ENCODE results near the gene VIPR2. TPM values are rescaled to one million over a fixed set of nuclear protein-coding genes. Genes with fewer than 3 reads are reported as not detected.
"Not testable (repeated sequence)": the region's sequence is repeated elsewhere in the genome, so short reads cannot be mapped to it uniquely, and the experiment has no call there.

The VIPR2 gene
- total and polyA plus RNA-seq, 10 donors: 0.41 to 1.4 (median 0.64) TPM

DNA sequence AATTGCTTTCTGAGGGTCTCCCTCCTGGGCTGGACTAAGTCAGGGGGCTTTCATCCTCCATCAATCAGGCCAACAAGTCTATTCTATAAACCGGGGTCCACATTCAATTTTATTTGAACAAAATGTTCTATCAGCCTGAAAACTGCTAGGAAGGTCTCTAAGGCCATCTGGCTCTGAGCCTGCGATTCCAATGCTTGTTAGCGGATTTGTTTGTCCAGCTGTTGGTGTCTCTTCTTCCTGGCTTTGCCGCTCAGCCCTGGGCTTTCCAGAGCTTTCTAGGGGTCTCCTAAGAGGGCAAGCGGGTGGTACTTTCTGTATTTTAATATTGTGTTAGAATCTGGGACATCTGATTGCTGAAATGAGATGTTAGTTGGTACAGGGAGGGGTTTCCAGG lies 136.7 kb downstream of the VIPR2 start:
- H3K36me3 ChIP-seq: no peaks in the 10 kb centered on the region
- no peak overlapping the region for H3K27ac ChIP-seq
- H3K4me1 ChIP-seq: peaks cover 0 to 7% (median 0%) of the 10 kb centered on the region in 6 donors
- no peak overlapping the region for H3K4me3 ChIP-seq
- no peaks in the 10 kb centered on the region for H3K27me3 ChIP-seq (replicated peaks in 1 of 7)
- no peaks in the 10 kb centered on the region for H3K9me3 ChIP-seq
- DNase-seq: no peak
- TF ChIP-seq POLR2AphosphoS5 (IDR thresholded peaks at IDR 0.05) (no peak), POLR2A (IDR thresholded peaks at IDR 0.05) (no peak)
- TF ChIP-seq, protein P1, sequence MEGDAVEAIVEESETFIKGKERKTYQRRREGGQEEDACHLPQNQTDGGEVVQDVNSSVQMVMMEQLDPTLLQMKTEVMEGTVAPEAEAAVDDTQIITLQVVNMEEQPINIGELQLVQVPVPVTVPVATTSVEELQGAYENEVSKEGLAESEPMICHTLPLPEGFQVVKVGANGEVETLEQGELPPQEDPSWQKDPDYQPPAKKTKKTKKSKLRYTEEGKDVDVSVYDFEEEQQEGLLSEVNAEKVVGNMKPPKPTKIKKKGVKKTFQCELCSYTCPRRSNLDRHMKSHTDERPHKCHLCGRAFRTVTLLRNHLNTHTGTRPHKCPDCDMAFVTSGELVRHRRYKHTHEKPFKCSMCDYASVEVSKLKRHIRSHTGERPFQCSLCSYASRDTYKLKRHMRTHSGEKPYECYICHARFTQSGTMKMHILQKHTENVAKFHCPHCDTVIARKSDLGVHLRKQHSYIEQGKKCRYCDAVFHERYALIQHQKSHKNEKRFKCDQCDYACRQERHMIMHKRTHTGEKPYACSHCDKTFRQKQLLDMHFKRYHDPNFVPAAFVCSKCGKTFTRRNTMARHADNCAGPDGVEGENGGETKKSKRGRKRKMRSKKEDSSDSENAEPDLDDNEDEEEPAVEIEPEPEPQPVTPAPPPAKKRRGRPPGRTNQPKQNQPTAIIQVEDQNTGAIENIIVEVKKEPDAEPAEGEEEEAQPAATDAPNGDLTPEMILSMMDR (IDR thresholded peaks at IDR 0.05 in 8 of 11, conservative IDR thresholded peaks at IDR 0.05 in 3 of 11): no peak
- intact Hi-C loops (cut with DNase I; ENCODE audit: low total_unique reads): no loop called here
- WGBS, 5 donors: 79 to 89% (median 88%) methylated on average over 5 of the region's 5 CpGs

DNA sequence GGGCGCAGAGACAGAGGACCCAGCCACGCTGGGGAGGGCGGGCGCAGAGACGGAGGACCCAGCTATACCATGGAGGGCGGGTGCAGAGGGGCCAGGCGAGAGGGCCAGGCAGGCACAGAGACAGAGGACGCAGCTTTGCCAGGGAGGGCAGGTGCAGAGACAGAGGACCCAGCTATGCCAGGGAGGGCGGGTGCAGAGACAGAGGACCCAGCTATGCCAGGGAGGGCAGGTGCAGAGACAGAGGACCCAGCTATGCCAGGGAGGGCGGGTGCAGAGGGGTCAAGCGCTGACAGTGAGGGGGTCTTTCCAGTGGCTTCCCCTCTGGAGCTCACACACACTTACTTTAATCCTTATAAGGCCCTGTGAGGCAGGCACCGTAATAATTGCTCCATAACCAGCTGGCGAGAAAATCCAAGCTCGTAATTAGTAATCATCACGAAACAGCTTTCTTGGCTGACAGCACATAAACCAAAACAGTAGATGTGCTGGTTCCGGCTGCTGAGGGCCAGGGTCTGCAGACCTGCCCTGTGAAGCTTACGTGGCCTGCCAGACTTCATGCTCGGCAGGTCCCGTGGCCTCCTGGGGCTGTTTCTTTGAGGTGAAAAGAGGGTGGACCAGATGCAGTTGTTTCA lies 137.2 kb downstream of the VIPR2 start:
- DNase-seq: no peak
- WGBS, 5 donors: 88 to 94% (median 91%) methylated on average over 19 of the region's 19 CpGs
- TF ChIP-seq POLR2A (IDR thresholded peaks at IDR 0.05) (no peak), POLR2AphosphoS5 (IDR thresholded peaks at IDR 0.05) (no peak)
- TF ChIP-seq, protein P1 (IDR thresholded peaks at IDR 0.05 in 8 of 11, conservative IDR thresholded peaks at IDR 0.05 in 3 of 11): no peak

DNA sequence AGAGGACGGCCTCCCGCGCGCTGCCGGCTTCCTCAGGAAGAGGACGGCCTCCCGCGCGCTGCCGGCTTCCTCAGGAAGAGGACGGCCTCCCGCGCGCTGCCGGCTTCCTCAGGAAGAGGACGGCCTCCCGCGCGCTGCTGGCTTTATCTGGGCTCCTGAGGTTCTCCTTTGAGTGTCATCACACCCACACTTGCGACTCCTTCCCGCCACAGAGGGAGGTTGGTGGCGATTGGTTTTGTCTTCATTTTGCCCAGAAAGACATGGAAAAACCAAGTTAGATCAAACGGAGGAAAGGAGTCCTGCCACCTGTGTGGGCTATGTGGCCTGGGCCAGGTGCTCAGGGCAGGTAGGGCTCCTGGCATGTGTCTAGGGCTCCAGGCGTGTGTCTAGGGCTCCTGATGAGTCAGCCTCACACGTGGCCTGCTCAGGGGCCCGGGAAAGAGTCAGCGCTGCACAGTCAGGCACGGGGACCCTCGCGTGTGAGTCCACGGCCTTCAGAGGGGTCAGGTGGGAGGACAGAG lies 138.0 kb downstream of the VIPR2 start:
- no peak overlapping the region for H3K27ac ChIP-seq
- TF ChIP-seq, protein P1 (IDR thresholded peaks at IDR 0.05 in 8 of 11, conservative IDR thresholded peaks at IDR 0.05 in 3 of 11): no peak
- no peak for TF ChIP-seq POLR2AphosphoS5 (IDR thresholded peaks at IDR 0.05)
- no peak for TF ChIP-seq POLR2A (IDR thresholded peaks at IDR 0.05)
- intact Hi-C loops (cut with DNase I; ENCODE audit: low total_unique reads): no loop called here
- H3K9me3 ChIP-seq: no peaks in the 10 kb centered on the region
- no peaks in the 10 kb centered on the region for H3K27me3 ChIP-seq (replicated peaks in 1 of 7)
- 83 to 94% (median 91%) methylated on average over 18 to 31 of the region's 31 CpGs for WGBS, 5 donors
- H3K36me3 ChIP-seq: no peaks in the 10 kb centered on the region
- DNase-seq: no peak
- H3K4me3 ChIP-seq: no peak overlapping the region
- no peaks in the 10 kb centered on the region for H3K4me1 ChIP-seq

More for the DNA sequence above, 137.2 kb downstream of the VIPR2 start:
- Histone ChIP-seq H3K4me3 (no peak overlapping the region), H3K4me1 (peaks cover 0 to 2% (median 0%) of the 10 kb centered on the region in 6 donors), H3K27me3 (replicated peaks in 1 of 7) (no peaks in the 10 kb centered on the region), H3K27ac (no peak overlapping the region), H3K9me3 (no peaks in the 10 kb centered on the region), H3K36me3 (no peaks in the 10 kb centered on the region)
- intact Hi-C loops (cut with DNase I; ENCODE audit: low total_unique reads): no loop called here

DNA sequence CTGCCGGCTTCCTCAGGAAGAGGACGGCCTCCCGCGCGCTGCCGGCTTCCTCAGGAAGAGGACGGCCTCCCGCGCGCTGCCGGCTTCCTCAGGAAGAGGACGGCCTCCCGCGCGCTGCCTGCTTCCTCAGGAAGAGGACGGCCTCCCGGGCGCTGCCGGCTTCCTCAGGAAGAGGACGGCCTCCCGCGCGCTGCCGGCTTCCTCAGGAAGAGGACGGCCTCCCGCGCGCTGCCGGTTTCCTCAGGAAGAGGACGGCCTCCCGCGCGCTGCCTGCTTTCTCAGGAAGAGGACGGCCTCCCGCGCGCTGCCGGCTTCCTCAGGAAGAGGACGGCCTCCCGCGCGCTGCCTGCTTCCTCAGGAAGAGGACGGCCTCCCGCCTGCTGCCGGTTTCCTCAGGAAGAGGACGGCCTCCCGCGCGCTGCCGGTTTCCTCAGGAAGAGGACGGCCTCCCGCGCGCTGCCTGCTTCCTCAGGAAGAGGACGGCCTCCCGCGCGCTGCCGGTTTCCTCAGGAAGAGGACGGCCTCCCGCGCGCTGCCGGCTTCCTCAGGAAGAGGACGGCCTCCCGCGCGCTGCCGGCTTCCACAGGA lies 138.6 kb downstream of the VIPR2 start:
- WGBS, 5 donors: 40 to 91% (median 80%) methylated on average over 1 to 68 of the region's 69 CpGs; no CpG with 5 or more reads in 2 of the 5 donors
- H3K27ac ChIP-seq; DNase-seq; H3K4me3 ChIP-seq; H3K9me3 ChIP-seq; H3K27me3 ChIP-seq (replicated peaks in 1 of 7); intact Hi-C loops (cut with DNase I; ENCODE audit: low total_unique reads); H3K4me1 ChIP-seq; H3K36me3 ChIP-seq: not testable (repeated sequence)
